Suprapubic skin (tissue), 4 donors: ENCODE data around the gene CLDN19. TPM values are rescaled to one million over a fixed set of nuclear protein-coding genes. Genes with fewer than 3 reads are reported as not detected.
A peak's percentile ranks its signal among the peaks of the same experiment; 100 is the strongest.

Experiments
- DNase-seq, 2 donors: peaks; one replicate each; pipeline ENCODE4 v3.0.0-alpha.2; 2019; ENCODE audit warnings: low spot score in 2 of 2
- H3K27ac ChIP-seq: fragments of 200-600 bp; sonication (generic); one replicate; pipeline ENCODE4 v1.5.1; 2019
- H3K27me3 ChIP-seq: fragments of 200-600 bp; sonication (generic); one replicate; pipeline ENCODE4 v1.5.1; 2019
- H3K36me3 ChIP-seq: fragments of 200-600 bp; sonication (generic); one replicate; pipeline ENCODE4 v1.5.1; 2019
- H3K4me1 ChIP-seq: fragments of 200-600 bp; sonication (generic); one replicate; pipeline ENCODE4 v1.5.1; 2019
- H3K4me3 ChIP-seq: fragments of 200-600 bp; sonication (generic); one replicate; pipeline ENCODE4 v1.5.1; 2019; ENCODE audit warnings: mild to moderate bottlenecking
- H3K9me3 ChIP-seq: fragments of 200-600 bp; sonication (generic); one replicate; pipeline ENCODE4 v1.5.1; 2019
- CTCF ChIP-seq, 2 donors: fragments of 200-600 bp in 1 of 2; fragments of 450-650 bp in 1 of 2; sonication (generic) in 1 of 2; IDR thresholded peaks; one replicate each; pipeline ENCODE4 v1.5.1; 2016 to 2019; ENCODE audit warnings: antibody characterized with exemption in 2 of 2, mild to moderate bottlenecking in 1 of 2, moderate library complexity in 1 of 2
- EP300 ChIP-seq: sonication (generic); formaldehyde crosslinking; IDR thresholded peaks from one replicate; pipeline ENCODE4 v1.6.1; 2017; ENCODE audit warnings: antibody characterized with exemption
- POLR2A ChIP-seq, 2 donors: fragments of 450-650 bp; IDR thresholded peaks; one replicate each; pipeline ENCODE4 v1.6.1; 2017; ENCODE audit warnings: antibody characterized with exemption in 2 of 2, mild to moderate bottlenecking in 2 of 2, moderate library complexity in 2 of 2
- POLR2AphosphoS5 ChIP-seq, 3 donors: sonication (generic); formaldehyde crosslinking; IDR thresholded peaks; one replicate each; pipeline ENCODE4 v1.6.1; 2017; ENCODE audit warnings: antibody characterized with exemption in 3 of 3
- WGBS: methylation state at CpG from one replicate; pipeline ENCODE4 v1.1.5; 2018; 5-methylcytosine and 5-hydroxymethylcytosine counted together
- total RNA-seq, 4 donors: library from RNA; depleted of rRNA; stranded (reverse); fragments of >200 nt; gene quantifications; one replicate each; pipeline ENCODE4 v1.1.0, GENCODE V29; 2016

Gene CLDN19
- total RNA-seq, 4 donors from 2014 or later: 0.38 to 0.98 (median 0.44) TPM; not detected in 1

DNA sequence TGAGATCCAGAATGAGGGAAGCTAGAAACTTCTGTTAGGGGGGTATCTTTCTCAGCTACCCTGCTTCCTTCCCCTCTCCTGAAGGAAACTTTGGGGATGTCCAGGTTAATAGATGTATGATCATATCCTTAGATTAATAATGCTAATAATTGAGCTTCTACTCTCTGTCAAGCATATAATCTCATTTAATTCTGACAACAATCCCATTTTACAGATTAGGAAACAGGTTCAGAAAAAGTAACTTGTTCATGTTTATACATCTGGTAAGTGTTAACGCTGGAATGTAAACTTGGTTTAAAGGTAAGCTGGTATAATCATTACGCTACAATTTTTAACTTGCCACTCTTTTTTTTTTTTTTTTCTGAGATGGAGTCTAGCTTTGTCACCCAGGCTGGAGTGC, 43.1 kb upstream of the CLDN19 start:
- TF ChIP-seq CTCF (IDR thresholded peaks at IDR 0.05) (no peak), POLR2AphosphoS5 (IDR thresholded peaks at IDR 0.05) (no peak), EP300 (no peak), POLR2A (IDR thresholded peaks at IDR 0.05) (no peak)
- Histone ChIP-seq H3K36me3 (peaks cover 32% of the 10 kb centered on the region), H3K4me1 (peaks cover 10% of the 10 kb centered on the region), H3K4me3 (no peak overlapping the region), H3K27me3 (no peaks in the 10 kb centered on the region), H3K9me3 (no peaks in the 10 kb centered on the region), H3K27ac (no peak overlapping the region)
- no peak for DNase-seq
- WGBS: 90% methylated on average over 2 of the region's 2 CpGs

DNA sequence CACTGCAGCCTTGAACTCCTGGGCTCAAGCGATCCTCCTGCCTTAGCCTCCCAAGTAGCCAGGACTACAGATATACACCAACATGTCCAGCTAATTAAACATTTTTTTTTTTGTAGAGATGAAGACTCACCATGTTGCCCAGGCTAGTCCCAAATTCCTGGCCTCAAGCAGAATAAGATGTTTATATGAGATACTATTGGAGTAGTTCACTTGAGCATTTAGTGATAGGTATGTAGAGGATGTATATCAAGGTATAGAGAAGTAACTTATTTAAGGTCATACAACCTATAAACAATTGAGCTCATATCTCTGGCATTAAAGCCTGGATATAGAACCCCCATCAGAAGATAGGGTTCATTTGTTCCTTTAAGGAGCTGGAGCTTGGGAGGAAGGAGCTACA, 40.1 kb upstream of the CLDN19 start:
- Histone ChIP-seq H3K27me3 (no peaks in the 10 kb centered on the region), H3K4me1 (peaks cover 5% of the 10 kb centered on the region), H3K4me3 (no peak overlapping the region), H3K27ac (no peak overlapping the region), H3K9me3 (no peaks in the 10 kb centered on the region), H3K36me3 (peaks cover 54% of the 10 kb centered on the region)
- no peak for DNase-seq
- 95% methylated on average over 1 of the region's 1 CpG for WGBS
- TF ChIP-seq CTCF (IDR thresholded peaks at IDR 0.05): no peak
- no peak for TF ChIP-seq POLR2AphosphoS5 (IDR thresholded peaks at IDR 0.05)
- no peak for TF ChIP-seq POLR2A (IDR thresholded peaks at IDR 0.05)
- no peak for TF ChIP-seq EP300

GRCh38 chr1:42779725-42780124, 39.7 kb upstream of the CLDN19 start:
- no peaks in the 10 kb centered on the region for H3K27me3 ChIP-seq
- no peak overlapping the region for H3K4me3 ChIP-seq
- no peak for DNase-seq
- H3K4me1 ChIP-seq: peaks cover under 1% of the 10 kb centered on the region
- H3K36me3 ChIP-seq: peaks cover 58% of the 10 kb centered on the region
- H3K9me3 ChIP-seq: no peaks in the 10 kb centered on the region
- TF ChIP-seq EP300: no peak
- TF ChIP-seq POLR2AphosphoS5 (IDR thresholded peaks at IDR 0.05): no peak
- no peak for TF ChIP-seq POLR2A (IDR thresholded peaks at IDR 0.05)
- TF ChIP-seq CTCF (IDR thresholded peaks at IDR 0.05): no peak
- WGBS: 89% methylated on average over 2 of the region's 2 CpGs
- H3K27ac ChIP-seq: no peak overlapping the region

GRCh38 chr1:42777852-42778251, 37.8 kb upstream of the CLDN19 start:
- no peak overlapping the region for H3K27ac ChIP-seq
- peaks cover 64% of the 10 kb centered on the region for H3K36me3 ChIP-seq
- TF ChIP-seq CTCF (IDR thresholded peaks at IDR 0.05): peak; percentile 32 to 52
- TF ChIP-seq POLR2AphosphoS5 (IDR thresholded peaks at IDR 0.05): no peak
- TF ChIP-seq POLR2A (IDR thresholded peaks at IDR 0.05): no peak
- no peak overlapping the region for H3K4me3 ChIP-seq
- DNase-seq: no peak
- no peaks in the 10 kb centered on the region for H3K4me1 ChIP-seq
- H3K27me3 ChIP-seq: no peaks in the 10 kb centered on the region
- no peaks in the 10 kb centered on the region for H3K9me3 ChIP-seq

- H3K4me3 ChIP-seq: no peak overlapping the region
- no peaks in the 10 kb centered on the region for H3K9me3 ChIP-seq
- no peak overlapping the region for H3K27ac ChIP-seq
- peaks cover 61% of the 10 kb centered on the region for H3K36me3 ChIP-seq
- peaks cover 4% of the 10 kb centered on the region for H3K4me1 ChIP-seq
- H3K27me3 ChIP-seq: no peaks in the 10 kb centered on the region
- no peak for DNase-seq
- TF ChIP-seq CTCF (IDR thresholded peaks at IDR 0.05): no peak
- no peak for TF ChIP-seq POLR2A (IDR thresholded peaks at IDR 0.05)
- no peak for TF ChIP-seq EP300
- no peak for TF ChIP-seq POLR2AphosphoS5 (IDR thresholded peaks at IDR 0.05)
- WGBS: 92% methylated on average over 6 of the region's 6 CpGs
Observed at GRCh38 chr1:42776502-42776901, 36.5 kb upstream of the CLDN19 start.
